GM18519 (cell line): ENCODE results near the gene TPX2.

Experiments
- ATAC-seq: cut with Tn5 transposase; IDR thresholded peaks from one replicate; pipeline ENCODE4 v1.9.1; 2021; ENCODE audit warnings: mild to moderate bottlenecking, moderate library complexity; ENCODE audit not compliant: unreplicated experiment, low FRiP score

Gene TPX2

GRCh38 chr20:31759836-31760518, 20.9 kb downstream of the TPX2 start:
- ATAC-seq = no peak

GRCh38 chr20:31760519-31761240, 21.6 kb downstream of the TPX2 start:
- no peak for ATAC-seq

DNA sequence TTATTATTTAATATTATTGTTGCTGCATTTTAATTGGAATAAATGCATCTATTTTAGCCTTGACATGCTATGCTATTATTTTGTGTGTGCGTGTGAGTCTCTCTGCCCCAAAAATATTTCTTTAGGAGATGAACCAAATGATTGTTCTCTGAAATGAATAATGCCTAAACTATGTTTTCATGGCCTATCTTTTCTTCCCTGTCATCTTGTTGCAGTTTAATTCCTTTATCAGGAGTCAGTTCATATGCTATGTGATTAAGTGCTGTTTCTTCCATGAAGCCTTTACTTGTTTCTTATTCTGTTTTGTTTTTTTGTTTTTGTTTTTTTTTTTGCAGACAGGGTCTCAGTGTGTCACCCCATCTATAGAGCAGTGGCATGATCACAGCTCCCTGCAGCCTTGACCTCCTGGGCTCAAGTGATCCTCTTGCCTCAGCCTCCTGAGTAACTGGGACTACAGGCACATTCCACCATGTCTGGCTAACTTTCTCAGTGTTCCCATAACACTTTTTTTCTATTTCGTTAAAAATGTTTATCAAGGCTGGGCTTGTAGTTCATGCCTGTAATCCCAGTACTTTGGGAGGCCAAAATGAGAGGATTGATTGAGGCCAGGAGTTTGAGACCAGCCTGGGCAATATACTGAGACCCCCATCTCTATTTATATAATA, 25.7 kb downstream of the TPX2 start:
- no peak for ATAC-seq

DNA sequence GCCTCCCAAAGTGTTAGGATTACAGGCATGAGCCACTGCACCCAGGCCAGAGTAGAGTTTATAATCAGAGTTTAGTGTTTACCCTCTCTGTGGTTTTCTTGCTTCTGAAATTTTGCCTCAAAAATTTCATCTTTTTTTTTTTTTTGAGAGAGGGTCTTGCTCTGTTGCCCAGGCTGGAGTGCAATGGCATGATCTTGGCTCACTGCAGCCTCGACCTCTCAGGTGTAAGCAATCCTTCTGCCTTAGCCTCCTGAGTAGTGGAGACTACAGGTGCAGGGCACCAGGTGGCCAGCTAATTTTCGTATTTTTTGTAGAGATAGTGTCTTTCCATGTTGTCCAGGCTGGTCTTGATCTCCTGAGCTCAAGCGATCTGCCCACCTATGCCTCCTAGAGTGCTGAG, 28.7 kb downstream of the TPX2 start:
- ATAC-seq = no peak

DNA sequence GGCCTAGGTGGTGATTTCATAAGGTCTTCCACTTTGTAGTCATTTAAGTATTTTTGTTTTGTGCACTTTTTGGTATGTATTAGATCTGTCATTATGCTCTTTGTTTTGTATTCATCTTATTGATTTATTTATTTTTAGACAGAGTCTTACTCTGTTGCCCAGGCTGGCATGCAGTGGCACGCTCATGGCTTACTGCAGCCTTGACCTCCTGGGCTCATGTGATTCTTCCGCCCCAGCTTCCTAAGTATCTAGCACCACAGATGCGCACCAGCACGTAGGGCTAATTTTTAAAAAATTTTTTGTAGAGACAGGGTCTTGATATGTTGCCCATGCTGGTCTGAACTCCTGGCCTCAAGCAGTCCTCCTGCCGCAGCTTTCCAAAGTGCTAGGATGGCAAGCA, 30.6 kb downstream of the TPX2 start:
- no peak for ATAC-seq

DNA sequence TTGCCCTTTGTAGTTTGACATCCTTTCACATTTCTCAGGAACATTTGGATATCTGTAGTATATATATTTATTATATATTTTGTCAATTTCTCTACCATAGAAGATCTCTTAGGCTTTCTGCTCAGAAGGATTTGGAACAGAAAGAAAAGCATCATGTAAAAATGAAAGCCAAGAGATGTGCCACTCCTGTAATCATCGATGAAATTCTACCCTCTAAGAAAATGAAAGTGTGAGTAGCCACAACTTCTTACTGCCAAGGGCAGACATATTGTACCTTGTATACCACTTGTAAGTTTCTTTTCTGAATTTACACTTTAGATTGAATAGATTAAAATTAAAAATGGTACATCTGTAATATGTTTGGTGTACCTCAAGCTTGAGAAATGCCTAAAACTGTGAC, 31.2 kb downstream of the TPX2 start:
- ATAC-seq = no peak

DNA sequence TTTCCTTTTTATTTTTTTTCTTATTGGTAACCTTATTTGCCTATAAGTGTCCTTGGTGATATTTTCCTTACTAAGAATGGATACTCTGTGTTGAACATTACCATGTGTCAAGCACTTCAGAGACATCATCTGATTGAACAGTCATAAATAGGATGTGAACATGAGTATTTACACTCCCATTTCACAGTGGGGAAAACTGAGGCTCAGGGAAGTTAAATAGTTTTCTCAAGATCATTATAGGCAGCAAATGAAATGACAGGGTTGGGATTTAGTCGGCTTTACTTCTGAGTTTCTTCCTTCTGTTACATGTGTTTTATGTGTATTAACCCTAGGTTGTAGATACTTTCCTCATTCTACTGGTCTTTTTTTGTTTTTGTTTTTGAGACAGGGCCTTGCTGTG, 35.3 kb downstream of the TPX2 start:
- no peak for ATAC-seq

- ATAC-seq = no peak
Measured at GRCh38 chr20:31780839-31781238, 41.7 kb downstream of the TPX2 start.

GRCh38 chr20:31781945-31782344, 42.9 kb downstream of the TPX2 start:
- ATAC-seq = no peak

- no peak for ATAC-seq
Measured at GRCh38 chr20:31784354-31785044, 45.4 kb downstream of the TPX2 start.

- ATAC-seq = no peak
Measured at GRCh38 chr20:31785089-31785488, 46.0 kb downstream of the TPX2 start.

GRCh38 chr20:31788578-31788977, 49.5 kb downstream of the TPX2 start:
- no peak for ATAC-seq

DNA sequence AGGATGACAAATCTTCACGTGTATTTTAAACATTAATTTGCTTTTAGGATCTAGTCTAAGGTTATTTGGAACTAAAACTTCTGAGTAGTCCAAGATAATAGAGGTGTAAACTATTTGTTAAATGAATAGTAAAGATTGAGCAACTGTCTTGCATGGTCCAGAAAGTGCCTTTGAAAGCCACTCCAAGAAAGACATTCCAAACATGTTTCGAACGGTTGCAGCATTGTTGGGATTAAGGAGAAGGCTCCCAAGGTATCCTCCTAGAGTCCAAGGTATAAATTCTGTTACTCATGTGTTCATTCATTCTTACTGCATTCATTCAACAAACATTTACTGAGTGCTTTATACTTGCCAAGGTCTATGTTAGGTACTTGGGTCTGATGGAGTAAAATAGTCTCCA, 51.3 kb downstream of the TPX2 start:
- no peak for ATAC-seq

DNA sequence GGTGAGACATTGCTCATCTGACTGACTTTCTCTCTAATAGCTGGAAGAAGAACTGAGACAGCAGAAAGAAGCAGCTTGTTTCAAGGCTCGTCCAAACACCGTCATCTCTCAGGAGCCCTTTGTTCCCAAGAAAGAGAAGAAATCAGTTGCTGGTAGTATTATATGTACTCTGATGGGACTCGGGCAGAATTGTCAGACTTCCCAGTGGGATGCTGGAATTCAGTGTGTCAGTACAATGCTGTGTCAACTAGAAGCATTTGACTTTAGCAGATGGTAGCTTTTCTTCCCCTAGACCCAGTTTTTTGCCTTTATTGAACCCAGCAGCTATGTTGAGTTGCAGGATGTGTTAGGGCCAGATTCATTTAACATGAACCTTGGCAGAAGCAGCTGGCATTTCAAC, 58.3 kb downstream of the TPX2 start:
- no peak for ATAC-seq

DNA sequence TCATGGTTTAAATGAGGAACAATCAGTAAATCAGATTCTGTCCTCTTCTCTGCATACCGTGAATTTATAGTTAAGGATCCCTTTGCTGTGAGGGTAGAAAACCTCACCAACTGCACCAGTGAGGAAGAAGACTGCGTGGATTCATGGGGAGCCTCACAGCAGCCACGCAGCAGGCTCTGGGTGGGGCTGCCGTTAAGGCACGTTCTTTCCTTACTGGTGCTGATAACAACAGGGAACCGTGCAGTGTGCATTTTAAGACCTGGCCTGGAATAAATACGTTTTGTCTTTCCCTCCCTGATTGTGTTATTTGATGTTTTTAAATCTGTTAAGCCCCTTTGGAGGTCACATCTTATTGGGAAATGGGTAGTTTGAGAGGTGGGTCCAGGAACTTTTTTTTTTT, 62.4 kb downstream of the TPX2 start:
- ATAC-seq = no peak

DNA sequence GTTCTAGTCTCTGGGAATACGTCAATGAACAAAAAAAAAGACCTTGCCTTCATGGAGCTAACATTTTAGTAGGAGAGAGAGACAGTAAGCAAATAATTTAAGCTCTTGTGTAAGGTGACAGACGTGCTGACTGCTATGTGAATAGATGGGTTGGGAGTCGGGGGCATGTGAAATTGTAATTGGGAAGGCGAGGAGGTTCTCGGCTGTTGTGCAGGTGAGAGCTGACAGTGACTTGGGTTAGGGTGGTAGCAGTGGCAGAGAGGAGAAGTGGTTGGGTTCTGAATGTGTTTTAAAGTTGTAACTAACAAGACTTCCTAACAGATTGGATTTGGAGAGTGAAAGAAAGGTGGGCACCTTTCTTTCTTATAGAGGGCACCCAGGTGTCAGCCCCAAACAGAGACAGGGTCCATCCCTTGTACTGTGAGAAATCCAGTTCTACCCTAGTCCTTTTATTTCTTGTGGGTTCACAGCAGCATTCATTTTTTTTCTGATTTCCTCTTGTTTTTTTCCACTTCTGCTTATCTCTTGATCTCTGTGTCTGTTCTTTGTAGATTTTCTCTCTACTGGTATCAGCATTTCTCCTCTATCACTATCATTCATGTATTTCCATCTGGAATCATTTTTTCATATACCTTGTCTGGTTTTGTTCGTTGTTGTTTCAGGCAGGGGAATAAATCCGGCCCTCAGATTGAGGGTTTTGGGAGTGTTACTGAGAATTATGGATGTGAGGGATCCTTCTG, 64.6 kb downstream of the TPX2 start:
- ATAC-seq = no peak

DNA sequence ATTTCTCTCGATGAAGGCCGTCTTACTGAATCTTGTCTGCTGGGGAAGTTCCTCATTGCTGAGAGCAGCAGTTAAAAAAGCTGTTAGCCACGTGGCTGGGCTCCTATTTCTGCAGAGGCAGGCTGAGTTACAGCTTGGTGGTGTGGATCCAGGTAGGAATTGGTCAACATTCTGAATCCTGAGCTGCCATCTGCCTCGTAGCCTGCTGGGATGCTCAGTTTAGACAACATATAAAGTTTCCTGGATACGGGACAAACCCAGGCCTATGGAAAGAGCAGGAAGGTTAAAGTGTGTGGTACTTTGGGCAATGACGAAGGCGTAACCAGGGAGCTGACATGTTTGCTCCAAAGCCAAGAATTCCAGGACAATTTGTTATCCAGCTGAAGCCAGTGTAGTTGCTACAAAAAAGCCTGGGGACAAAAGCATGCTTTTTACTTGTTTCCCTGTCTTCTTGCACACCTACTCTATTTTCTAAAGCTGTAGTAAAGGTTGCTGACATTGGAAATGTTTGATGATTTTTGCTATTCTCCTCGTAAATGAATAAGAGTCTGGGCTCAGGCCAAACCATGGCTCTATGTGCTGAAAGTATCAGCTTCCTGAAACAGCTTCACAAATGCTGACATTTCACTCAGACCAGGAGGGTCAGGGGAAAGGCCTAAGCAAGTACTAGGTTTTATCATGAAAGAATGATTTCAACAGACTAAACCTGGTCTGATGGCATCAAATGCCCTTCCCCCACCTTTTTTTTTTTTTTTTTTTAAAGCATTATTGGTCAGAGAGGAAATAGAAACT, 67.7 kb downstream of the TPX2 start:
- no peak for ATAC-seq

DNA sequence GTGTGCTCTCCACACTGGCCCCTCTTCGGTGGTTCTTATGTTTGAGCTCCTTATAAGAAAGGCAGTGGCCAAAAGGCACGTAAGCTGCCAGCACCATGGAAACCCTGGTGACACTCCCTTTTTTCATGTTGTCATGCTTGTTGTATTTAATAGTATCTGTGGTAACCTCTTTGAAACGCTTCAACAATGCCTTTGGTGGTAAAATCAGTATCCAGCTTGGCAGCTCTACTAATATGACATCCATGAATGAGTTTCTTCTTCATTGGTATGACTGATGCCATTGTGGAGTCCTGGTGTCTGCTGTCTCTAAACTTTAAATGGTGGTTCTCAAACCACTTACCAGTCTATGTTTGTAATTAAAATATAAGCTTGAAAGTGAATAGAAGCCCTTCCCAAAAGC, 69.4 kb downstream of the TPX2 start:
- ATAC-seq = no peak

GRCh38 chr20:31809661-31810060, 70.6 kb downstream of the TPX2 start:
- no peak for ATAC-seq

DNA sequence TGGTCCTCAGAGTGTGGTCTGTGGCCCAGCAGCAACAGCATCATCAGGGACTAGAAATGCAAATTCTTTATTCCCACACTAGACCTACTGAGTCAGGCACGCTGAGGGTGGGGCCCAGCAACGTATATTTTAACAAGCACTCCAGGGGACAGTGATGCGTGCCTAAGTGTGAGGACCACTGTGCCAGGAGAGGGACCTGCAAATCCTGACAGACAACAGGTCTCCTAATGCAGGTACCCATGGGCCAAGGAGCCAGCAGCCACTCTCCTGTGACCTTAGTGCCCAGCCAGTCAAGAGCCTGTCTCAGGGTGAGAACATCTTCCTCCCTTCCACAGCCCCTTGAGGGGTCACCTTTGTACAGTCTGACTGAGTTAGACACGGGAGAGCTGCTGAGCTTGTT, 72.1 kb downstream of the TPX2 start:
- no peak for ATAC-seq
